Activated CD8-positive, alpha-beta memory T cell treated with anti-CD3 and anti-CD28 coated beads, Interleukin-2, amount 50 U/mL, for 24 hours (primary cell): Measurements from ENCODE around the gene MAPK12.

ENCODE experiments used
- DNase-seq: peaks from one replicate; pipeline ENCODE4 v3.0.0-alpha.2; 2020; ENCODE audit errors: extremely low read depth

The MAPK12 gene

GRCh38 chr22:50299785-50300619 lies 38.5 kb upstream of the MAPK12 start:
- no peak for DNase-seq

- no peak for DNase-seq
Measured at GRCh38 chr22:50298937-50299784, 37.7 kb upstream of the MAPK12 start.

- DNase-seq = no peak
Measured at GRCh38 chr22:50298266-50298637, 36.8 kb upstream of the MAPK12 start.

- DNase-seq = no peak
Measured at GRCh38 chr22:50297510-50298265, 36.2 kb upstream of the MAPK12 start.

GRCh38 chr22:50296658-50297490 lies 35.4 kb upstream of the MAPK12 start:
- DNase-seq = no peak

GRCh38 chr22:50294319-50294656 lies 32.8 kb upstream of the MAPK12 start:
- DNase-seq = no peak

GRCh38 chr22:50293441-50294318 lies 32.2 kb upstream of the MAPK12 start:
- DNase-seq = no peak

- no peak for DNase-seq
Measured at GRCh38 chr22:50292643-50293440, 31.4 kb upstream of the MAPK12 start.

GRCh38 chr22:50289942-50290630 lies 28.6 kb upstream of the MAPK12 start:
- DNase-seq = no peak

- no peak for DNase-seq
Measured at GRCh38 chr22:50289151-50289941, 27.9 kb upstream of the MAPK12 start.

- DNase-seq = no peak
Measured at GRCh38 chr22:50287731-50288130, 26.2 kb upstream of the MAPK12 start.

- no peak for DNase-seq
Measured at GRCh38 chr22:50286701-50287318, 25.3 kb upstream of the MAPK12 start.

- DNase-seq = no peak
Measured at GRCh38 chr22:50286275-50286674, 24.8 kb upstream of the MAPK12 start.

GRCh38 chr22:50285568-50286229 lies 24.2 kb upstream of the MAPK12 start:
- no peak for DNase-seq

- DNase-seq = no peak
Measured at GRCh38 chr22:50284479-50284878, 23.0 kb upstream of the MAPK12 start.

GRCh38 chr22:50283821-50284220 lies 22.3 kb upstream of the MAPK12 start:
- DNase-seq = no peak
